HG03342 (cell line): ENCODE measurements around the gene PPIF.

ENCODE experiments used
- ATAC-seq: cut with Tn5 transposase; IDR thresholded peaks from one replicate; pipeline ENCODE4 v1.9.1; 2021; ENCODE audit warnings: mild to moderate bottlenecking, moderate library complexity; ENCODE audit not compliant: unreplicated experiment

PPIF gene

GRCh38 chr10:79385392-79385795, 38.1 kb downstream of the PPIF start:
- ATAC-seq, result no peak

GRCh38 chr10:79385804-79386531, 38.7 kb downstream of the PPIF start:
- no peak for ATAC-seq

- no peak for ATAC-seq
Observed at GRCh38 chr10:79386637-79387465, 39.6 kb downstream of the PPIF start.

GRCh38 chr10:79387466-79387973, 40.3 kb downstream of the PPIF start:
- no peak for ATAC-seq

- no peak for ATAC-seq
Observed at GRCh38 chr10:79387974-79388850, 40.9 kb downstream of the PPIF start.

GRCh38 chr10:79390057-79390456, 42.8 kb downstream of the PPIF start:
- ATAC-seq, result no peak

- ATAC-seq, result no peak
Observed at GRCh38 chr10:79390551-79391229, 43.4 kb downstream of the PPIF start.

GRCh38 chr10:79391231-79392019, 44.2 kb downstream of the PPIF start:
- no peak for ATAC-seq

- ATAC-seq, result no peak
Observed at GRCh38 chr10:79392020-79392398, 44.7 kb downstream of the PPIF start.

- ATAC-seq, result no peak
Observed at GRCh38 chr10:79392506-79393176, 45.4 kb downstream of the PPIF start.

GRCh38 chr10:79393221-79393923, 46.1 kb downstream of the PPIF start:
- ATAC-seq, result no peak

GRCh38 chr10:79393924-79394610, 46.8 kb downstream of the PPIF start:
- ATAC-seq, result no peak

GRCh38 chr10:79394664-79395063, 47.4 kb downstream of the PPIF start:
- ATAC-seq, result no peak

GRCh38 chr10:79396520-79396919, 49.3 kb downstream of the PPIF start:
- no peak for ATAC-seq

GRCh38 chr10:79397051-79397450, 49.8 kb downstream of the PPIF start:
- ATAC-seq, result no peak

GRCh38 chr10:79397575-79398303, 50.5 kb downstream of the PPIF start:
- no peak for ATAC-seq

- ATAC-seq, result no peak
Observed at GRCh38 chr10:79398642-79399041, 51.4 kb downstream of the PPIF start.
